ENCODE results near the gene NCOA7. TPM values are rescaled to one million over a fixed set of nuclear protein-coding genes. Genes with fewer than 3 reads are reported as not detected.

NCOA7 gene
- polyA plus RNA-seq, 1 of the 3 experiments (the other 2 are of a cell fraction): 16.3 TPM

- no peak for TF ChIP-seq SIN3A (IDR thresholded peaks at IDR 0.05; ENCODE audit: borderline replicate concordance, low read depth, low read length)
These were observed 154.1 kb downstream of the NCOA7 start (continued) for GRCh38 chr6:125944896-125945295.

GRCh38 chr6:125945378-125946141, 154.8 kb downstream of the NCOA7 start:
- Histone ChIP-seq H2AFZ (ENCODE audit: low read depth) (no peak overlapping the region), H3K4me3 (ENCODE audit: low read depth in 2 of 2, low read length in 1 of 2) (no peak overlapping the region), H3K27ac (ENCODE audit: low read depth in 2 of 2, low read length in 1 of 2) (peak overlapping the region in 1 of 2 experiments; percentile 70; a peak in 2 of 4 replicates), H3K9me2 (no peaks in the 10 kb centered on the region), H4K20me1 (ENCODE audit: insufficient read depth) (no peaks in the 10 kb centered on the region), H3K79me2 (ENCODE audit: insufficient read depth) (no peaks in the 10 kb centered on the region), H3K9me3 (no peaks in the 10 kb centered on the region), H3K9ac (no peak overlapping the region), H3K4me2 (no peak overlapping the region), H3K36me3 (replicated peaks in 1 of 2; ENCODE audit: control insufficient read depth in 1 of 2, insufficient read depth in 2 of 2, low read length in 1 of 2) (no peaks in the 10 kb centered on the region), H3F3A (replicated peaks; ENCODE audit: insufficient read depth) (peaks cover 9% of the 10 kb centered on the region), H3K27me3 (ENCODE audit: insufficient read depth) (no peaks in the 10 kb centered on the region), H3K4me1 (ENCODE audit: control insufficient read depth in 1 of 2, insufficient read depth in 2 of 2, low read depth in 1 of 2, low read length in 1 of 2) (peaks cover 0 to 19% of the 10 kb centered on the region in 2 experiments; a peak in 1 of 4 replicates)
- DNase-seq: no peak
- ChIA-PET POLR2A (no interaction called here), CTCF (interaction anchor here (1.0 to 3.5 kb wide), 4 partner anchors 8 to 155 kb away, joined by 3 to 11 read pairs (median 6); partner anchors contain the start of genes HINT3 and NCOA7)
- 89% methylated on average over 1 of the region's 1 CpG for WGBS (ENCODE audit: low lambda C conversion rate)
- TF ChIP-seq MXI1 (IDR thresholded peaks at IDR 0.05; ENCODE audit: low read depth, low read length) (no peak), ZBTB33 (IDR thresholded peaks at IDR 0.05; ENCODE audit: borderline replicate concordance, low read depth) (no peak), IRF3 (IDR thresholded peaks at IDR 0.05; ENCODE audit: low read depth, low read length) (no peak)

GRCh38 chr6:125947615-125948014, 156.9 kb downstream of the NCOA7 start:
- POLR2A ChIA-PET: no interaction called here
- DNase-seq: no peak
- CTCF ChIA-PET: interaction anchor here (1.4 to 2.6 kb wide), 3 partner anchors 8 to 166 kb away, joined by 5 to 9 read pairs (median 5); partner anchors contain the start of genes HINT3 and NCOA7
- Histone ChIP-seq H3K9me3 (no peaks in the 10 kb centered on the region), H3K36me3 (replicated peaks in 1 of 2; ENCODE audit: control insufficient read depth in 1 of 2, insufficient read depth in 2 of 2, low read length in 1 of 2) (no peaks in the 10 kb centered on the region), H3K27me3 (ENCODE audit: insufficient read depth) (no peaks in the 10 kb centered on the region), H3F3A (replicated peaks; ENCODE audit: insufficient read depth) (peaks cover 9% of the 10 kb centered on the region), H3K4me1 (ENCODE audit: control insufficient read depth in 1 of 2, insufficient read depth in 2 of 2, low read depth in 1 of 2, low read length in 1 of 2) (peaks cover 0 to 8% of the 10 kb centered on the region in 2 experiments; a peak in 1 of 4 replicates), H2AFZ (ENCODE audit: low read depth) (no peak overlapping the region), H3K4me3 (ENCODE audit: low read depth in 2 of 2, low read length in 1 of 2) (no peak overlapping the region), H3K9me2 (no peaks in the 10 kb centered on the region), H4K20me1 (ENCODE audit: insufficient read depth) (no peaks in the 10 kb centered on the region), H3K4me2 (no peak overlapping the region), H3K27ac (ENCODE audit: low read depth in 2 of 2, low read length in 1 of 2) (no peak overlapping the region), H3K79me2 (ENCODE audit: insufficient read depth) (no peaks in the 10 kb centered on the region), H3K9ac (no peak overlapping the region)
- 67% methylated on average over 2 of the region's 2 CpGs for WGBS (ENCODE audit: low lambda C conversion rate)
- no peak for TF ChIP-seq MXI1 (IDR thresholded peaks at IDR 0.05; ENCODE audit: low read depth, low read length)
- TF ChIP-seq FOXM1 (IDR thresholded peaks at IDR 0.05; ENCODE audit: low read depth): no peak
- no peak for TF ChIP-seq MEF2A (IDR thresholded peaks at IDR 0.05; ENCODE audit: borderline replicate concordance, low read depth)
- no peak for TF ChIP-seq GATA2 (CRISPR knock-in tag; IDR thresholded peaks at IDR 0.05)
- no peak for TF ChIP-seq POLR2AphosphoS5 (IDR thresholded peaks at IDR 0.05; ENCODE audit: low read depth, low read length)
- no peak for TF ChIP-seq RFX5 (IDR thresholded peaks at IDR 0.05; ENCODE audit: low read length)
- TF ChIP-seq REST (IDR thresholded peaks at IDR 0.05; ENCODE audit: low read depth, low read length): no peak
- TF ChIP-seq EZH2phosphoT487 (IDR thresholded peaks at IDR 0.05; ENCODE audit: borderline replicate concordance, low read depth): no peak
- no peak for TF ChIP-seq FOSL2 (IDR thresholded peaks at IDR 0.05; ENCODE audit: borderline replicate concordance, low read depth)
- TF ChIP-seq FOXJ3 (CRISPR knock-in tag; IDR thresholded peaks at IDR 0.05): no peak
- TF ChIP-seq TAF1 (IDR thresholded peaks at IDR 0.05; ENCODE audit: borderline replicate concordance, low read depth, low read length): no peak
- TF ChIP-seq EP300 (IDR thresholded peaks at IDR 0.05; ENCODE audit: borderline replicate concordance in 1 of 2, low read depth in 1 of 2, low read length in 1 of 2): no peak

Data from SK-N-SH (cell line).